DND-41 (cell line): ENCODE results near the gene SLC41A2.

Experiments used
- EZH2 ChIP-seq: IDR thresholded peaks from 3 replicates; pipeline ENCODE4 v1.6.1; 2012; ENCODE audit warnings: borderline replicate concordance, low read depth, mild to moderate bottlenecking, moderate library complexity, low read length, inconsistent platforms; ENCODE audit not compliant: severe bottlenecking
- TF ChIP-seq, protein P1 (sequence below): IDR thresholded peaks from 2 replicates; pipeline ENCODE4 v1.5.1; 2012; ENCODE audit warnings: borderline replicate concordance, low read length, moderate library complexity, mild to moderate bottlenecking; ENCODE audit not compliant: poor library complexity, severe bottlenecking; ENCODE audit errors: extremely low read depth

DNA sequence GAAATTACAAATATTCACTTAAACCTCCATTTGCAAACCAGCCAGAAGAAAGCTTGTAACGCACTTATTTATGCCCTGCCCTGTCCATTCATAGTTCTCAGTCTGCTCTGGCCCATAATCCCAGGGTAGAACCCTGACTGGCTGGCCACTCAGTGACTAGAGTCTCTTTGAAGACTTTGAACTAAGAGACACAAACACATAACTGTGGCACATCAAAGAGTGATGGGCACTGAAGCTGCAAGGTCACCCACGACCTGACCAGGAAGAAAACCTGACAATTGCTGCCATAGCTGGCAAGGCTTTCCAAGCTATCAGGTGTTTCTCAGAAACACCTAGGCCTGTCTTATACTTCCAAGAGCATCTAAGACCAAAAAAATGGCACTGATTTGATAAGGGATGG is 28.7 kb downstream of the SLC41A2 start:
- TF ChIP-seq, protein P1, sequence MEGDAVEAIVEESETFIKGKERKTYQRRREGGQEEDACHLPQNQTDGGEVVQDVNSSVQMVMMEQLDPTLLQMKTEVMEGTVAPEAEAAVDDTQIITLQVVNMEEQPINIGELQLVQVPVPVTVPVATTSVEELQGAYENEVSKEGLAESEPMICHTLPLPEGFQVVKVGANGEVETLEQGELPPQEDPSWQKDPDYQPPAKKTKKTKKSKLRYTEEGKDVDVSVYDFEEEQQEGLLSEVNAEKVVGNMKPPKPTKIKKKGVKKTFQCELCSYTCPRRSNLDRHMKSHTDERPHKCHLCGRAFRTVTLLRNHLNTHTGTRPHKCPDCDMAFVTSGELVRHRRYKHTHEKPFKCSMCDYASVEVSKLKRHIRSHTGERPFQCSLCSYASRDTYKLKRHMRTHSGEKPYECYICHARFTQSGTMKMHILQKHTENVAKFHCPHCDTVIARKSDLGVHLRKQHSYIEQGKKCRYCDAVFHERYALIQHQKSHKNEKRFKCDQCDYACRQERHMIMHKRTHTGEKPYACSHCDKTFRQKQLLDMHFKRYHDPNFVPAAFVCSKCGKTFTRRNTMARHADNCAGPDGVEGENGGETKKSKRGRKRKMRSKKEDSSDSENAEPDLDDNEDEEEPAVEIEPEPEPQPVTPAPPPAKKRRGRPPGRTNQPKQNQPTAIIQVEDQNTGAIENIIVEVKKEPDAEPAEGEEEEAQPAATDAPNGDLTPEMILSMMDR = no peak
- TF ChIP-seq EZH2 = no peak
